Measurements from ENCODE around the gene TAMALIN.

Gene TAMALIN

DNA sequence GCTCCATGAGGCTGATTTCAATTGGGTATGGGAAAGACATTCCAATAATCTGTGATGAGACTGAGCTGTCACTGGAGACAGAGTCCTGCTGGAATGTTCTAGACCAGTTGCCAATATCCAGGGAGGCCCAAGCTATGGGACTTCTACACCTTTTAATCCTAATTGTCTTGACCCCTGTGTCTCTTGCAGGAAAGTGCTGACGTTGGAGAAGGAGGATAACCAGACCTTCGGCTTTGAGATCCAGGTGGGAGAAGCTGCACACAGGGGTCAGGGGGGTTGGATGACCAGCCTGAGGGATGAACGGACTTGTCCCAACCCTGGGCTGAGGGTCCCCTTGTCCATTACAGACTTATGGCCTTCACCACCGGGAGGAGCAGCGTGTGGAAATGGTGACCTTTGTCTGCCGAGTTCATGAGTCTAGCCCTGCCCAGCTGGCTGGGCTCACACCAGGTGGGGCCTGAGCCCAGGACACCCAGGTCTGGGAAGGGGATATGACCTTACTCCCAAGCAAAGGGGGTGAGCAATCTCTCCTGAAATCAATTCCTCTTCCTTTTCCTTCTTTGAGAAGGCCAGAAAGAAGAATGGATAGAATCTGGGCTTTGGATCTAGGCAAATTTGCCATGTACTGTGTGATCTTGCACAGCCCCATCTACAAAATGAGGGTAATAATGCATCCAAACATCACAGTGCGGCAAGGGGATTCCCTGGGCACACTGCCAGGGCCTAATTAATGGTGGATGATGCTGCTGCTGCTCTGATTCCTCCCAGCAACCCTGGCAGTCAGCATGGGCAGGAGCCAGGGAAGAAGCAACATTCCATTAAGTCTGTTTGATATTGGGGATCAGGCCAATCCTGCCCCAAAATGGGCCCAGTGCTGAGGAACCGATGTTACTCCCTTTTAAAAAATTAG lies 4.2 kb downstream of the TAMALIN start:
- H3K4me3 ChIP-seq (ENCODE audit: low read length): peak overlapping the region; percentile 13
- no peaks in the 10 kb centered on the region for H3K27me3 ChIP-seq (ENCODE audit: insufficient read depth, low read length)
- H3K36me3 ChIP-seq (ENCODE audit: insufficient read depth, low read length): peaks cover 27% of the 10 kb centered on the region
- peaks cover 18% of the 10 kb centered on the region for H3K4me1 ChIP-seq (ENCODE audit: insufficient read depth, low read length)
- no peak overlapping the region for H2AFZ ChIP-seq (ENCODE audit: low read depth, low read length)
- peaks cover 2% of the 10 kb centered on the region for H3K9me3 ChIP-seq (ENCODE audit: low read length)

DNA sequence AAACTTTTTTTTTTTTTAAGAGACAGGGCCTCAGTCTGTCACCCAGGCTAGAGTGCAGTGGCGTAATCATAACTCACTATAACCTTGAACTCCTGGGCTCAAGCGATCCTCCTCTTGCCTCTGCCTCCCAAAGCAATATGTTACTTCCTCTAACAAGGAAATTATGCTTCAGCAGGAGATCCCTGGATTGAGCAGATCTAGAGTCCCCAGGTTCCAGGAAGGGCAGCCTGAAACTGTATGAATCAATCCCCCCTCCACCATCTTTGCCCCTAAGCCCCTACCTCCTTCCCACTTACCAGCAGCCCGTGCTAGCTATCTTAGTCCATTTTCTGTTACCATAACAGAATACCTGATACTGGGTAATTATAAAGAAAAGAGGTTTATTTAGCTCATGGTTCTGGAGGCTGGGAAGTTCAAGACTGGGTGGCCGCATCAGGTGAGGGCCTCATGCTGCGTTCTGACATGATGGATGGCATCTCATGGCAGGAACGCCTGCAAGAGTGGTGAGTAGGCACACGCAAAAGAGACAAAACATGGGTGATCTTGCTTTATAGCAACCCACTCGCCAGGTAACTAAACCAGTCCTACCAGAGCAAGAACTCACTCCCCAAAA lies 5.0 kb downstream of the TAMALIN start:
- Histone ChIP-seq H3K4me3 (ENCODE audit: low read length) (no peak overlapping the region), H3K27me3 (ENCODE audit: insufficient read depth, low read length) (no peaks in the 10 kb centered on the region), H3K4me1 (ENCODE audit: insufficient read depth, low read length) (peaks cover 18% of the 10 kb centered on the region), H3K9me3 (ENCODE audit: low read length) (no peaks in the 10 kb centered on the region), H2AFZ (ENCODE audit: low read depth, low read length) (no peak overlapping the region), H3K36me3 (ENCODE audit: insufficient read depth, low read length) (peaks cover 25% of the 10 kb centered on the region)

DNA sequence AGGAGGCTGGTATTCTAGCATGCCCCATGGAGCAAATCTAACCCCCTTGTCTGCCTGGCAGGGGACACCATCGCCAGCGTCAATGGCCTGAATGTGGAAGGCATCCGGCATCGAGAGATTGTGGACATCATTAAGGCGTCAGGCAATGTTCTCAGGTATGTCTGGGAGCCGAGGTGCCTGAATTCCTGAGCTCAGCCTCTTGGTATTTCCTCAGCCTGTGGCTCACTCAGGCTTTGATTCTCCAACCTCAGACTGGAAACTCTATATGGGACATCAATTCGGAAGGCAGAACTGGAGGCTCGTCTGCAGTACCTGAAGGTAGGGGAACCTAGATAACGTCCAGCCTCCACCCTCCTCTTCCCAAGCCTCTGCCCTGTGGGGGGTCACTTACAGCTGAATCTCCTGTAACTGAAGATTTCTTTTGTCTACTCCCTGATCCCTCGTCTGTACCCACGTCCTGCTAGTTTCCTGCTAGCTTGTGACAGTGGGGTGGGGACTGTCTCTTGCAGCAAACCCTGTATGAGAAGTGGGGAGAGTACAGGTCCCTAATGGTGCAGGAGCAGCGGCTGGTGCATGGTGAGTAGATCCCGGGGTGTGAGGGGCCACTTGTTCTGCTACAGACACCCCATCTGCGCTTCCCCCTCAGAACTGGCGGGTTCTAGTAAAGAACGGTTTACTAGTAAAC lies 7.0 kb downstream of the TAMALIN start:
- no peak overlapping the region for H3K4me3 ChIP-seq (ENCODE audit: low read length)
- H3K4me1 ChIP-seq (ENCODE audit: insufficient read depth, low read length): peaks cover 18% of the 10 kb centered on the region
- no peaks in the 10 kb centered on the region for H3K27me3 ChIP-seq (ENCODE audit: insufficient read depth, low read length)
- H3K9me3 ChIP-seq (ENCODE audit: low read length): no peaks in the 10 kb centered on the region
- H3K36me3 ChIP-seq (ENCODE audit: insufficient read depth, low read length): peaks cover 23% of the 10 kb centered on the region
- no peak overlapping the region for H2AFZ ChIP-seq (ENCODE audit: low read depth, low read length)

DNA sequence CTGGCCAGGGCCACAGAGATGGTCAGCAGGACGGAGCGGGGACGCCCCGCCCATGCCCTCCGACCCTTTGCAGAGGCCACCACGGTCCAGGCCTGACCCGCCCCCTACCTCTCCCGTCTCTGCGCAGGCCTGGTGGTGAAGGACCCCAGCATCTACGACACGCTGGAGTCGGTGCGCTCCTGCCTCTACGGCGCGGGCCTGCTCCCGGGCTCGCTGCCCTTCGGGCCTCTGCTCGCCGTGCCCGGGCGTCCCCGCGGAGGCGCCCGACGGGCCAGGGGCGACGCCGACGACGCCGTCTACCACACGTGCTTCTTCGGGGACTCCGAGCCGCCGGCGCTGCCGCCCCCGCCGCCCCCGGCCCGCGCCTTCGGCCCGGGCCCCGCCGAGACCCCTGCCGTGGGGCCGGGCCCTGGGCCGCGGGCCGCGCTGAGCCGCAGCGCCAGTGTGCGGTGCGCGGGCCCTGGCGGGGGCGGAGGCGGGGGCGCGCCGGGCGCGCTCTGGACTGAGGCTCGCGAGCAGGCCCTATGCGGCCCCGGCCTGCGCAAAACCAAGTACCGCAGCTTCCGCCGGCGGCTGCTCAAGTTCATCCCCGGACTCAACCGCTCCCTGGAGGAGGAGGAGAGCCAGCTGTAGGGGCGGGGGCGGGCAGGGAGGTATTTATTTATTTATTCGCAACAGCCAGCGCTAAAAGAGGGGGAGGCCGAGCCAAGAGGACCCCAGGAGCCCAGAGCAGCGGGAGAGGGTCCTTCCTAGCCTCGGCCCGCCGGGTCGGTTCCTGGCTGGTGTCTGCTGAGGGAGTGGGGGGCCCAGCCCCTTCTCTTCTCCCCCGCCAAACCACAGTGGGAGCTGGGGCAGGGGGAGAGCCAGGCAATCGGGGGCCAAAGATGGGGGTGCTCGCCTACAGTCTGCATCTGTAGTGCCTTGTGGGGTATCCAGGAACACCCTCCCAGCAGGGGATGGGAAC lies 8.1 kb downstream of the TAMALIN start:
- H3K27me3 ChIP-seq (ENCODE audit: insufficient read depth, low read length): no peaks in the 10 kb centered on the region
- no peaks in the 10 kb centered on the region for H3K9me3 ChIP-seq (ENCODE audit: low read length)
- H3K4me3 ChIP-seq (ENCODE audit: low read length): no peak overlapping the region
- H3K4me1 ChIP-seq (ENCODE audit: insufficient read depth, low read length): peaks cover 12% of the 10 kb centered on the region
- no peak overlapping the region for H2AFZ ChIP-seq (ENCODE audit: low read depth, low read length)
- peaks cover 23% of the 10 kb centered on the region for H3K36me3 ChIP-seq (ENCODE audit: insufficient read depth, low read length)

DNA sequence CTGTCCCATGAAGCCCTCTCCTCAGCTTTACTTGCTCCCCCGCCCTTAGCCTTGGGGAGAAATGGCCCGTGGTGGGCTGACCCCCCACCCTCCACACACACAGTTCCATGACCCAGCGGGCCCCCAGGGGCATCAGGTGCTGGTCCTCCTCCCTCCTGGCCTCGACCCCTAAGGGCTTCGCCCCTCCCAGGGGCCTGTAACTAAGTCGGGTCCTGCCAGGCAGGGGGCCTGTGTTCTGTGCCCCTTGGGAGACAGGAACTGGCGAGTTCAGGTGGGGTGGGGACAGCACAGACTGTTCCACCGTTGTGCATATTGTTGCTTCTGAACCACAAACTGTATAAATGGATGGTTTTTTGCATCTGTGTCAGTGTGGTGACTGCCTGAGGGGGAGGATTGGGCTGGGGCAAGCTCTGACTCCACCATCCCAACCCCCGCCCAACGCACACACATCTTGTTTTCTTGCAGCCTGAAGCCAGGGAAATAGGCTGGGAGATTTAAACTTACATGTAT lies 8.8 kb downstream of the TAMALIN start:
- Histone ChIP-seq H3K27me3 (ENCODE audit: insufficient read depth, low read length) (no peaks in the 10 kb centered on the region), H2AFZ (ENCODE audit: low read depth, low read length) (no peak overlapping the region), H3K9me3 (ENCODE audit: low read length) (no peaks in the 10 kb centered on the region)

DNA sequence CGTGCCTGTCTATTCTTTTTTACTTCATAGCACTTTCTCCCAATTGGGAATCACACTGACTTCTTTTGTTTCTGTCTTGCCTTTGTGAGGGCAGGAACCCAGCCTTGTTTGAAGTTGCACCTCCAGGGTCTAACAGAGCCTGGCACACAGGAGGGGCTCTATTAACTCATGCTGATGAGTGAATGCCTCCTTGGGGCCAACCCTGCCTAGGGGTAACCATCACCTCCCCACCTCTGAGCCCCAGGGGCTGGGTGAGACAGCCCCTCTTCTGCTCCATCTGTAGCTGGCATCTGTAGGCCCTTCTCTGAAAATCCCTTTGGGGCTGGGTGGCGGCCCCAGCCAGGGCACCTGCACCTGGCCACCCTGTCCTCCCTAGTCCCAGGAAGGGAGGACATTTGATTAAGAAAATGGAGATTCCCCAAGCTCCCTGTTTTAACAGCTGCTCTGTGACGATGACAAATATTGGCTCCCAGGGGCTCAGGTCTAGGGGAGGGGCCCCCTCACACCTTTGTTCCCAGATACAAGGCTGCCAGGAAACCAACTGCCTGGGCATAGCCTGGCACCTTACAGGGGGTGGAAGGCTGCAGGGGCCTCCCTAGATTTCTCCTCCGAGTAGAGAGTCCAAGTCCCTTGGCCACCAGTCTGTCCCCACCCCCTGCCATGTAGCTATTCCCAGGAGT lies 11.8 kb downstream of the TAMALIN start:
- H3K36me3 ChIP-seq (ENCODE audit: insufficient read depth, low read length): peaks cover 10% of the 10 kb centered on the region
- H3K9me3 ChIP-seq (ENCODE audit: low read length): no peaks in the 10 kb centered on the region
- peaks cover 3% of the 10 kb centered on the region for H3K4me1 ChIP-seq (ENCODE audit: insufficient read depth, low read length)
- H3K27me3 ChIP-seq (ENCODE audit: insufficient read depth, low read length): peaks cover 9% of the 10 kb centered on the region
- no peak overlapping the region for H2AFZ ChIP-seq (ENCODE audit: low read depth, low read length)
- H3K4me3 ChIP-seq (ENCODE audit: low read length): no peak overlapping the region

More for the DNA sequence above, 8.8 kb downstream of the TAMALIN start:
- peaks cover 23% of the 10 kb centered on the region for H3K36me3 ChIP-seq (ENCODE audit: insufficient read depth, low read length)
- H3K4me1 ChIP-seq (ENCODE audit: insufficient read depth, low read length): peaks cover 8% of the 10 kb centered on the region
- H3K4me3 ChIP-seq (ENCODE audit: low read length): no peak overlapping the region

DNA sequence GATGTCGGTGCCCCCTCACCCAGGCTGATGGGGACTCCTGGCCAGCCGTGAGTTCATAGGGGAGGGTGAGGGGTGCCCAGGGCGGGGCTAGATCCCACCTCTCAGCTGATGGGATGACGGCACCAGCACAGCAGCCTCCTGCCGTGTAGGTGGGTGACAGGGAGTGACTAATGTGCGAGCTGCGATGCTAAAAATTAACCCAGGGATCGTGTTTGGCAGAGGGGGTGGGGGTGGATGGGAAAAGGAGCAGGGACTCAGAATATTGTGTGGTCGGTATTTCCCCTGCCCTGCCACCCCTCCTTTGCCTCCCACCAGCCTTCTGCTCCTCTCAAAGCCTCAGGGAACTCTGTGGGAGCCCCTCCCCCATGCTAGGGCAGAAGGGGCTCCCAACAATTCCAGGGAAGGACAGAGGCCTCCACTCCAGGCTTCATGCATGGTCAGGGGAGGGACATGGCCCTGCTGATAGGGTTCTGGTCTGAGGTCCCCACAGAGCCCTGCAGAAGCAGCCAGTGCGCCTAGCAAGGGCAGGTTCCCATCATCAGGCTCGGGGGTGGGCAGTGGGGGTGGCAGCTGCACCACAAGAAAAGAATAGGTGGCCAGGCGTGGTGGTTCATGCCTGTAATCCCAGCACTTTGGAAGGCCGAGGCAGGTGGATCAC lies 12.5 kb downstream of the TAMALIN start:
- Histone ChIP-seq H3K4me3 (ENCODE audit: low read length) (no peak overlapping the region), H3K4me1 (ENCODE audit: insufficient read depth, low read length) (peaks cover 3% of the 10 kb centered on the region), H3K9me3 (ENCODE audit: low read length) (no peaks in the 10 kb centered on the region), H3K27me3 (ENCODE audit: insufficient read depth, low read length) (peaks cover 9% of the 10 kb centered on the region), H2AFZ (ENCODE audit: low read depth, low read length) (no peak overlapping the region), H3K36me3 (ENCODE audit: insufficient read depth, low read length) (peaks cover 3% of the 10 kb centered on the region)

DNA sequence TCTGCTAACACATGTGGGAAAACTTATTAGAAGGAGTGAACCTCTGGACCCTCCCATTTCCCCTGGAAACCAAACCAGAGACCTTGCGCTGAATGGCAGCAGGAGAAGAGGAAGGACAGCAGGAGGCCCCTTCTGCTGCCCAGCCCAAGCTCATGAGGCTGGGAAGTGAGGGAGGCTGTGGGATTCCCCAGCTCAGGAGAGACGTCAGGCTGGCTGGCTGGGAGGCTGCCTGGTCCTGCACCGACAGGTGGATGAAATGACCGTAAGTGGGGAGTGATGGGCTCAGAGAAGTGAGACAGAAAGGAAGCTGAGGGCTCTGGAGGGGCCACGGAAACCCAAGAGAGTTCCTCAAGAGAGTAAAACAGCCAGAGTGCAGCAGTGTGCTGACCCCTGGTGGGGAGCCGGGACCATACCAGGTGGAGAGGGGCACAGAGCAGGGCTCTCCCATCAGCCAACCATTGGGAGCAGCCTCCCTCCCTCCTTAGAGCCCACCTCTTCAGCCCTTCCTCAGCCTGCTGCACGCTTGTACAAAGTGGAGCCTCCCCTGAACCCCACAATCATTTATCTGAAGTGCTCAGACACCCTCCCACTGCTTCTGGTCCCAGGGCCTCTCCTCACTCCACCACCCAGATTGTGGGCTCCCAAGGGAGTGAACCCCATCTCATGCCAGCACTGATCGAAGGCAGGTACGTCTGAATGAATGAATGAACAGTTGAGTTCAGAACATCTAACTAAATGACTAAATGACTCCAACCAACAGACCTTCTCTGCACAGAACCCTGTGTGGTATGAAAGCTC lies 14.0 kb downstream of the TAMALIN start:
- Histone ChIP-seq H3K4me1 (ENCODE audit: insufficient read depth, low read length) (peaks cover 3% of the 10 kb centered on the region), H2AFZ (ENCODE audit: low read depth, low read length) (no peak overlapping the region), H3K27me3 (ENCODE audit: insufficient read depth, low read length) (peaks cover 9% of the 10 kb centered on the region), H3K9me3 (ENCODE audit: low read length) (no peaks in the 10 kb centered on the region), H3K4me3 (ENCODE audit: low read length) (no peak overlapping the region), H3K36me3 (ENCODE audit: insufficient read depth, low read length) (no peaks in the 10 kb centered on the region)

DNA sequence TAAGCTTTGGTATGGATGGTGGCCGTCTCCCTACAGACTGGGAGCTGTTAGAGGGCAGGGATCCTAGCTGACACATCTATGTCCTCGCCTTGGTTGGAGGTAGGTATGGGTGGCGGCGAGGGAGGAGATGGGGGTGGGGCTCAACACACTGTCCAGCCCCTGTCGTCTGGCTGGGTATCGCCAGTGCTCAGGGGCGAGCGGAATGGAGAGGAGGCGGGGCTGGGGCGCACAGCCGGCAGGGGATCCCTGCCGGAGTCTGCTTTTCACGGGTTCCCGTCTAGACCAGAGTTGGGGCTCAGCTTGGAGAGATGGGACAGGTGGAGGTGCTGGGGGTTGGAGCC lies 16.1 kb downstream of the TAMALIN start:
- H3K27me3 ChIP-seq (ENCODE audit: insufficient read depth, low read length): peaks cover 9% of the 10 kb centered on the region
- peak overlapping the region; percentile 44 for H3K4me3 ChIP-seq (ENCODE audit: low read length)
- no peaks in the 10 kb centered on the region for H3K36me3 ChIP-seq (ENCODE audit: insufficient read depth, low read length)
- peaks cover 8% of the 10 kb centered on the region for H3K4me1 ChIP-seq (ENCODE audit: insufficient read depth, low read length)
- peak overlapping the region; percentile 31 for H2AFZ ChIP-seq (ENCODE audit: low read depth, low read length)
- H3K9me3 ChIP-seq (ENCODE audit: low read length): no peaks in the 10 kb centered on the region

DNA sequence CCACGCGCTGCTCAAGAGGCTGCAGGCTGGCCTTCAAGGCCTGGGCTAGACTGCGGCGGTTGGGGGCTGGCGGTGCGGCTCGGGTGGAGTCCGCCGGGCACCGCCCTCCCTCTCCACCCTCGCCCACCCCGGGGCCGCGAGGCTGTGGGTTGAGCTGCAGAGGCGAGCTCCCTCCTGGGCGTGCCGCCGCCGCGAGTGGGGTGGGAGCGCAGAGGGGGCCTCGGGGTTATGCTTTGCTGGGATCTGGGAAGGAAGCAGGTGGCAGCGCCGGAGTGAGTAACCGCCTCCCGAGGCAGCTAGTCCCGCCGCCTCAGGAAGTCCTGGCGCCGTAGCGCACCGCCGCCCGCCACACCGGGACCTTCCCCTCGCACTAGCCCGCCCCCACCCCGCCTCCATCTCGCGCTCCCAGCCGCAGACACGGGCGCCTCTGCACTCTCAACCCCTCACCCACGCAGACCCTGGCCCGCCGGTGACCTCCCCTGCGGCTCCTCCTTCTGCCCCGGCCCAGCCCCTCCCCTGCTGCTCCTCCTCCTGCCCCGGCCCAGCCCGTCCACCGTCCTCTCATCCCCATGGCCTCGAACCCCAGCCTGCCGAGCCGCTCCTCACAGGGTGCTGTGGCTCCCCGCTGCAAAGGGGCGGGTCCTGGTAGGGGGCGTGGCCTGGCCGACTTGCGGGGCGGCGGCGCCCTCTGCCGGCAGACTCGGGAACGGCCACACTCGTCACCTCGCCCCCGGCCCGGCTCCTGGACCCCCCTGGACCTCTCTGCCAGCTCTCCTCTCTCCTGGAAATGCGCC lies 16.6 kb downstream of the TAMALIN start:
- H3K9me3 ChIP-seq (ENCODE audit: low read length): no peaks in the 10 kb centered on the region
- H3K4me3 ChIP-seq (ENCODE audit: low read length): peak overlapping the region; percentile 44
- peak overlapping the region; percentile 31 for H2AFZ ChIP-seq (ENCODE audit: low read depth, low read length)
- H3K4me1 ChIP-seq (ENCODE audit: insufficient read depth, low read length): peaks cover 8% of the 10 kb centered on the region
- H3K27me3 ChIP-seq (ENCODE audit: insufficient read depth, low read length): peaks cover 9% of the 10 kb centered on the region
- no peaks in the 10 kb centered on the region for H3K36me3 ChIP-seq (ENCODE audit: insufficient read depth, low read length)

Data from neuron (in vitro differentiated cells).